HG02571 (cell line): ENCODE data around the gene DHRS9.
"Not testable (repeated sequence)": the region's sequence is repeated elsewhere in the genome, so short reads cannot be mapped to it uniquely, and the experiment has no call there.

ENCODE experiments used
- ATAC-seq: cut with Tn5 transposase; IDR thresholded peaks from one replicate; pipeline ENCODE4 v1.9.1; 2021; ENCODE audit warnings: mild to moderate bottlenecking, moderate library complexity; ENCODE audit not compliant: unreplicated experiment

DHRS9 gene

DNA sequence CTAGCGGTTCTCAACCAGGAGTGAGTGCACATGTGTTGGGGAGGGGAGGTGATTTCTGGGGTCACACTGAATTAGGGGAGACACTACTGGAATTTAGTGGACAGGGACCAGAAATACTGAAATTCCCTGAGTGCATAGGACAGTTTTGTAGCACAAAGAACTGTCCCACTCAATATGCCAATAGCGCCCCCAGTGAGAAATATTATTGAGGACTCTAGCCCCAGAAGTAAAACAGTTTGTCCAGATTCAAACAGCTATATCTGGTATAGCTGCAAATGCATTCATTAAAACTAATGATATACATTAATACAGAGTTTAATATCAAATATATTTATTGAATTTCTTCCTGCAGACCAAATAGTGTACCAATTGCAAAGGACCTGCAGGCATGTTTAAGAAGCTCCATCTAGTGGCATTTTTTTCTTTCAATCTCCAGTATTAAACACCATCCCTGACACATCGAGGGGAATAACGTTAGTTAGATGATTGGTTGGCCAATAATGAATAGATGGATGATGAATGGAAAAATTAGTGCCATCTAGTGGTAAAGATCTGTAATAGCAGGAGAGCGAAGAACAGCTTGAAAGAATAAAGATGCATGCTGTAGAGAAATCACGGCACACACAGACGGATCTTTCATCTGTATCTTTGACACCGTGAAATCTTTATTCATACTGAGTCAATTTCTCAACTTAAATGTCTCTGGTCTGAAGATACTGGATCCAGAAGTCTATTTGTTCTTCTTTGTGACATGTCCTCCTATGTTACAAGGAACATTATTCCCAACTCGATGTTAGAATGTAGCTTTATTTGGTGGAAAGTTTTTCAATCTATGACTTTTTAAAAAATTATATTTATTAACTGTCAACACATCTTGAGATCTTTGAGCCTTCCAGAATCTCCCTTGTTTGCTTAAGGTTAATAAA, 62.5 kb downstream of the DHRS9 start:
- no peak for ATAC-seq

DNA sequence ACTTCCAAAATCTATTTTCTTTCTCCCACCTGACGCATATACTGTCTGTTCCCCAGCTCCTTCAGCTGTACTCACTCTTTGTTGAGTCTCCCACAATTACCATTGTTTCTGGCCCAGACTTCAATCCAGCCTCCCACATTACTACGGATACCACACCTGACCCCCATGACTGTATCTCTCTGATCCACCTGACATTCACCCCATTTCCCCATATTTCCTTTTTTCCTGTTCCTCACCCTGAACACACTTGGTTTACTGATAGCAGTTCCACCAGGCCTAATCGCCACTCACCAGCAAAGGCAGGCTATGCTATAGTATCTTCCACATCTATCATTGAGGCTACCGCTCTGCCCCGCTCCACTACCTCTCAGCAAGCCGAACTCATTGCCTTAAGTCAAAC, 64.9 kb downstream of the DHRS9 start:
- ATAC-seq: not testable (repeated sequence)

DNA sequence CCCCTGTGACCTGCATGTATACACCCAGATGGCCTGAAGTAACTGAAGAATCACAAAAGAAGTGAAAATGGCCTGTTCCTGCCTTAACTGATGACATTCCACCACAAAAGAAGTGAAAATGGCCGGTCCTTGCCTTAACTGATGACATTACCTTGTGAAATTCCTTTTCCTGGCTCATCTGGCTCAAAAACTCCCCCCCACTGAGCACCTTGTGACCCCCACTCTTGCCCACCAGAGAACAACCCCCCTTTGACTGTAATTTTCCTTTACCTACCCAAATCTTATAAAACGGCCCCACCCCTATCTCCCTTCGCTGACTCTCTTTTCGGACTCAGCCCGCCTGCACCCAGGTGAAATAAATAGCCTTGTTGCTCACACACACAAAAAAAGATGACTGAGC, 67.1 kb downstream of the DHRS9 start:
- not testable (repeated sequence) for ATAC-seq

DNA sequence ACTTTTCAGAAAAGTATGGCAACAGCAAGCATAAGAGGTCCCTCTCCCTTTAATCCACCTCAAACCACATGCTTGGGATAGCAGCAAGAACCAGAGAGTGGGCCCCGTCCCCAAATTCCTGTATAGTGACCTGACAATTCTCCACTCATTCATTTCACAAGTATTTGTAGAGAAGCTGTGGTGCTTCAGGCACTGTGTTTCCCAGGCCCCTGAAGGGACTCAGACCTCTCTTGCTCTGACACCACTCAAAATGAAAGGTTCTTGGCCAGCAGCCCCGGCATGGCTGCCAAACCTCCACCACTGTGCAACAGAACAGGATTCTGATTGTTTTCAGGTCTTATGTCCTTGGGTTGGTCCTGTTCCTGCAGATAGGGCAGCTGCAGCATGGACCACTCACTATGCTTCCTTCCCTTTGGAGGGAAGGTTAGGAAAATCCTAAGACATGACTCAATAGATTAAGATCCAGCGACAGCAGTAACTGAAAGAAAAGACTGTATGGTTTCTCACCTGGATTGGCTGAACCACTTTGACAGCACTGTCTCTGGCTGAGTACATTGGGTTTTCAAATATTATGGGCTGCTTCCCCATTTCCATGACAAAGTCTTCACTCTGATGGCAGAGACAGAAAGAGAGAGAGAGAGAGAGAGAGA, 67.6 kb downstream of the DHRS9 start:
- ATAC-seq: no peak

DNA sequence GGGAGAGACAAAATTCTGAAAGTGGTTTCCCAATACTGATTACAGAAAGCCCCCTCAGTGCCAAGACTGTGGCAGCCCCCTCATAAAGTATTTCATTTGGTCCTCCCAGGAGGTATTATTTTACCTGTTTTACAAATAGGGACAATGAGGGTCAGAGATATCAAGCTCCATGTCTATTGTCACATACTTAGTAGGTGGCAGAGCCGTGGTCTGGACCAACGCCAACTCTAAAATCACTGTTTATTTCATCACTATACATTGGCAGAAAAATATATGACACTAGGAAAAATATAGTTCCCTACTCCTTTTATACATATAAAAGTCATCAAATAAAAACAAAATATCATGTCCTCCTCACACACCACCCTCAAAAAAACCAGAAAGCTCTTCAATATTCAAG, 68.6 kb downstream of the DHRS9 start:
- ATAC-seq: no peak

DNA sequence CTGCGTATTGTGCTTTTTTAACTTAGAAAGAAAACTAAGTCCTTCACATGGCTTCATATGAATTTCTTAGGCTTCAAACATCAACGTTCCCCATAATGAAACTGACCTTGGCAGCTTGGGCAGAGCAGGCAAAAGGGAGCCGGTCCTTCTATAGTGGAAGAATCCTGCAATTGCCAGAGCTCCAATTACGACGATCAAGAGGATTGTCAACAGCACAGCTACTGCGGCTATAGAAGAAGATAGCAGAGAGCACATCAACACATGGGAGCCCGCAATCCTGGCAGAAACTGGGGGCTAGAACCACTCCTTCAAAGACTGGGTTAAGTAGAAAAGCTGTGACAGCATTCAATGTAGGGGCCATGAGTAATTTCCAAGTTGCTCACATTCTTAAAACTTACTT, 69.8 kb downstream of the DHRS9 start:
- ATAC-seq: no peak

DNA sequence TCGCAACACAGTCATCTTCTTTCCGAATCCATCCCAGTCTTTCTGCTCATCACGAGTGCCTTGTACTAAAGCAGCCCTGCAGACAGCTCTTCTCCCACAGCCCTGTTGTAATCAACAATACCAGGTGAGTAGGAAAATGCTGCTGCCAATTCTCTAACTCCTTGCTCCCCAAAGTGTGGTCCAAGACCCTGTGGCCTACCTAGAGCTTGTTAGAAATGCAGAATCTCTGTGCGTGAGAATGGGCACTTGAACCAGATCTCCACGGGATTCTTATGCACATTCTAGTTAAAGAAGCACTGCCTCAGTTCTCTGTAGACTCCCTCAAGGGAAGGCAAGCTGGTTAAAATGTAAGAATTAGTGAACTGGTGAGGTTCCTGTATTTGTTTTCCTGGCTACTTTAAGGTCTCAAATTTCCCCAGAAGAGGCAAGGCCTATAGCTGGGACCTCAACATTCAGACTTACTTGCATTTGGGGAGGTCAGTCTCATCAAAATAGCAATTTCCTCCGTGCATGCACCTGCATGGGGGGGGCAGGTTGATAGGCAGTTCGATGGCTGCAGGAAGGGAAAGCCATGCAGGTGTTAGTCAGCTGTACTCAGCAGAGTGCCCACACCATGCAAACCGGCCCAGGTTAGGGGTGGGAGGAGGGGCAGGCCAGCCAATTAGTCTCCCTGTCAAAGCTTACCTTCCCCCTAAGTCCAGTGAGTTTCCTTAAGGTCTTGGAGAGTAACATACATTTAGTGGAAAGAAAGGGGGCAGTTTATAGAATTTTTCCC, 70.8 kb downstream of the DHRS9 start:
- no peak for ATAC-seq

DNA sequence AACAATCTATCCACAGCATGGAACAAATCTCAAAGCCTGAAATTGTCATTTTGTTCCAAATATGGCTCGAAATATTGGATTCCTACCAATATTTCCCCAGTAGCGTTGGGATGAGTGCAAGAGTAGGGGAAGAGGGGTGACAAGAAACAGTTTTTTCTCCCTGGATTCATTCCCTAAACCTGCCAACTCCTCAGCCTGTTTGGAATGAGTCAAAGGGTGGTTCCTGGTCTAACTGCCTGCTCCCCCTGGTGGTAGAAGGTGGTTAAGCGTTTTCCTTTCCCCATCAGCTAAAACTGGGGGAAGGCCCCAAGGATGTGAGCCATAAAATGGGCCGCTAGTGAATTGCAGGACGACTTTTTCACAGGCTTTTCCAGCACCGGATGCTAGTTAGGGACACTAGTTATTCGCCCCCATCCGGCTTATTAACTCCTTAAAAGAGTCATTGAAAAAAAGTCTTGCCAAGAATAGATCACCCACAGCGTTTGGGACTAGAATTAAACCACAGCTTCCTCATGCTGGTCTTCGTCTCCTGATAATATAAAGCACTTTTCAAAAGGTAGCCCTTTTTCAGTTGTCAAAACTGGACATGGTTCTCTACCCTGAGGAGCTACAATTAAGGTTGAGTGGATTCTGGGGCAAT, 72.5 kb downstream of the DHRS9 start:
- ATAC-seq: peak; percentile 55

DNA sequence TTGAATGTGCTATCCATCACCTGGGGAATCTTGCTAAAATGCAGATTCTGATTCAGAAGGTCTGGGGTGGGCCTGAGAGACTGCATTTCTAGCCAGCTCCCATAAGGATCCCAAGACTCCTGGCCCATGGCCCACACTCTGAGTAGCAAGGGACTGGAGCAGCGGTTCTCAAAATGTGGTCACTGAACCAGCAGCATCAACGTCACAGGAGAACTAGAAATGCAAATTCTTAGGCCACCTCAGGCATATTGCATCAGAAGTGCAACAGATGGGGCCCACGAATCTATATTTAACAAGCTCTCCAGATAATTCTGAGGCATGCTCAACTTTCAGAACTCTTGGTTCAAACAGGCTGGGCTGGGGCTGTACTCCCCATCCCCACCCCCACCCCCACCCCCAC, 74.6 kb downstream of the DHRS9 start:
- ATAC-seq: no peak
